Upper lobe of left lung (tissue), 6 donors: ENCODE data around the gene TRPC3. TPM values are rescaled to one million over a fixed set of nuclear protein-coding genes. Genes with fewer than 3 reads are reported as not detected.

Experiments
- ATAC-seq, 2 donors: fragments of 200-7000 bp; cut with Tn5 transposase; one replicate each; pipeline ENCODE4 v1.9.1; 2022; ENCODE audit warnings: mild to moderate bottlenecking in 2 of 2, moderate library complexity in 2 of 2; ENCODE audit not compliant: low FRiP score in 2 of 2
- DNase-seq, 2 donors: peaks; one replicate each; pipeline ENCODE4 v3.0.0-alpha.2; 2019 to 2020
- H3K27ac ChIP-seq, 4 donors: fragments of 200-600 bp; sonication (generic); one replicate each; pipeline ENCODE4 v1.5.1; 2016 to 2019
- H3K27me3 ChIP-seq, 4 donors: fragments of 200-600 bp; sonication (generic); one replicate each; pipeline ENCODE4 v1.5.1; 2017 to 2019
- H3K36me3 ChIP-seq, 4 donors: fragments of 200-600 bp; sonication (generic); one replicate each; pipeline ENCODE4 v1.5.1; 2016 to 2019
- H3K4me1 ChIP-seq, 4 donors: fragments of 200-600 bp; sonication (generic); one replicate each; pipeline ENCODE4 v1.5.1; 2018 to 2019
- H3K4me3 ChIP-seq, 4 donors: fragments of 200-600 bp; sonication (generic); one replicate each; pipeline ENCODE4 v1.5.1; 2017 to 2019; ENCODE audit warnings: mild to moderate bottlenecking in 2 of 4, moderate library complexity in 1 of 4
- H3K9me3 ChIP-seq, 4 donors: fragments of 200-600 bp; sonication (generic); one replicate each; pipeline ENCODE4 v1.5.1; 2018 to 2019
- EP300 ChIP-seq, 4 donors: sonication (generic); formaldehyde crosslinking; IDR thresholded peaks; one replicate each; pipeline ENCODE4 v1.5.1; 2017; ENCODE audit warnings: antibody characterized with exemption in 4 of 4, control low read depth in 2 of 4
- POLR2A ChIP-seq, 4 donors: fragments of 450-650 bp; IDR thresholded peaks; one replicate each; pipeline ENCODE4 v1.5.1; 2016 to 2017; ENCODE audit warnings: antibody characterized with exemption in 4 of 4, mild to moderate bottlenecking in 2 of 4
- POLR2AphosphoS5 ChIP-seq, 2 donors: sonication (generic); formaldehyde crosslinking; IDR thresholded peaks; one replicate each; pipeline ENCODE4 v1.5.1; 2017; ENCODE audit warnings: antibody characterized with exemption in 2 of 2
- WGBS, 2 donors: methylation state at CpG; one replicate each; pipeline ENCODE4 v1.1.5; 2017 to 2018; 5-methylcytosine and 5-hydroxymethylcytosine counted together
- total RNA-seq, 6 donors: library from RNA; depleted of rRNA in 4 of 6; stranded (reverse); fragments of >200 nt in 4 of 6; gene quantifications; one replicate each; pipeline versions ENCODE4 v1.1.0 to v1.2.1, GENCODE V29; 2016 to 2021
- TF ChIP-seq, protein P1 (sequence below), 6 experiments: fragments of 450-650 bp in 4 of 6; fragments of 200-600 bp in 2 of 6; sonication (generic) in 2 of 6; IDR thresholded peaks; one replicate each; pipeline ENCODE4 v1.5.1; 2016 to 2019; ENCODE audit warnings: antibody characterized with exemption in 6 of 6
- donor health status: DM: no; HTN: no; CAD: no; lungs with moderate emphysema.
- donor health status: DM: no; HTN: yes; CAD: no; lungs with severe emphysema.

The TRPC3 gene
- total RNA-seq, 6 donors from 2014 or later: 0.77 to 9.4 (median 1.4) TPM

DNA sequence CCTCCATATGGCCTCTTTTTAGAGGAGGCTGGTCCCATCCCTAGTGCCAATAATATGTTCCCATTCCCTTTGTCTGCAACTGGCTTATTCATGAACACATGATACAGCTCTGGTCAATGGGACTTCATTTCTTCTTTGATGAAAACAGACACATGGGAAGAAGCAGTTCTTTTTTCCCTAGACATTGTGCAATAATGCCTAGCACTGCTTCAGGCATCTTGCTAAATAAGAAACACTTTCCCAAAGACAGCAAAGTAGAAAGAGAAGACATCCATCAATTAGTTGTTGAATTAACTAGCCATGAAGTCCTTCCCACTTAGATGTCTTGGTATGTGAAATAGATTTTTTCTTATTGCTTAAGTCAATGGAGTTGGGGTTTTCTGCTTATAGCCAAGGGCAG is 40.1 kb upstream of the TRPC3 start:
- Histone ChIP-seq H3K4me3 (no peak overlapping the region), H3K9me3 (no peaks in the 10 kb centered on the region), H3K4me1 (no peaks in the 10 kb centered on the region), H3K27me3 (no peaks in the 10 kb centered on the region), H3K27ac (no peak overlapping the region), H3K36me3 (no peaks in the 10 kb centered on the region)
- no peak for DNase-seq
- no peak for ATAC-seq
- TF ChIP-seq, protein P1, sequence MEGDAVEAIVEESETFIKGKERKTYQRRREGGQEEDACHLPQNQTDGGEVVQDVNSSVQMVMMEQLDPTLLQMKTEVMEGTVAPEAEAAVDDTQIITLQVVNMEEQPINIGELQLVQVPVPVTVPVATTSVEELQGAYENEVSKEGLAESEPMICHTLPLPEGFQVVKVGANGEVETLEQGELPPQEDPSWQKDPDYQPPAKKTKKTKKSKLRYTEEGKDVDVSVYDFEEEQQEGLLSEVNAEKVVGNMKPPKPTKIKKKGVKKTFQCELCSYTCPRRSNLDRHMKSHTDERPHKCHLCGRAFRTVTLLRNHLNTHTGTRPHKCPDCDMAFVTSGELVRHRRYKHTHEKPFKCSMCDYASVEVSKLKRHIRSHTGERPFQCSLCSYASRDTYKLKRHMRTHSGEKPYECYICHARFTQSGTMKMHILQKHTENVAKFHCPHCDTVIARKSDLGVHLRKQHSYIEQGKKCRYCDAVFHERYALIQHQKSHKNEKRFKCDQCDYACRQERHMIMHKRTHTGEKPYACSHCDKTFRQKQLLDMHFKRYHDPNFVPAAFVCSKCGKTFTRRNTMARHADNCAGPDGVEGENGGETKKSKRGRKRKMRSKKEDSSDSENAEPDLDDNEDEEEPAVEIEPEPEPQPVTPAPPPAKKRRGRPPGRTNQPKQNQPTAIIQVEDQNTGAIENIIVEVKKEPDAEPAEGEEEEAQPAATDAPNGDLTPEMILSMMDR (IDR thresholded peaks at IDR 0.05): no peak
- TF ChIP-seq POLR2A (IDR thresholded peaks at IDR 0.05) (no peak), POLR2AphosphoS5 (IDR thresholded peaks at IDR 0.05) (no peak), EP300 (IDR thresholded peaks at IDR 0.05) (no peak)

GRCh38 chr4:121990489-121990888 is 38.6 kb upstream of the TRPC3 start:
- no peaks in the 10 kb centered on the region for H3K27me3 ChIP-seq
- H3K4me3 ChIP-seq: no peak overlapping the region
- H3K9me3 ChIP-seq: no peaks in the 10 kb centered on the region
- H3K36me3 ChIP-seq: no peaks in the 10 kb centered on the region
- no peak overlapping the region for H3K27ac ChIP-seq
- no peak for ATAC-seq
- no peak for DNase-seq
- TF ChIP-seq, protein P1 (IDR thresholded peaks at IDR 0.05): no peak
- WGBS, 2 donors: 78 to 88% methylated on average over 6 of the region's 6 CpGs
- no peaks in the 10 kb centered on the region for H3K4me1 ChIP-seq

GRCh38 chr4:121989715-121990114 is 37.9 kb upstream of the TRPC3 start:
- Histone ChIP-seq H3K4me1 (no peaks in the 10 kb centered on the region), H3K36me3 (no peaks in the 10 kb centered on the region), H3K27me3 (no peaks in the 10 kb centered on the region), H3K4me3 (no peak overlapping the region), H3K9me3 (no peaks in the 10 kb centered on the region), H3K27ac (no peak overlapping the region)
- DNase-seq (no peak), ATAC-seq (no peak)
- WGBS, 2 donors: 64 to 79% methylated on average over 10 of the region's 10 CpGs
- no peak for TF ChIP-seq EP300 (IDR thresholded peaks at IDR 0.05)
- TF ChIP-seq, protein P1 (IDR thresholded peaks at IDR 0.05): no peak
- TF ChIP-seq POLR2A (IDR thresholded peaks at IDR 0.05): no peak
- no peak for TF ChIP-seq POLR2AphosphoS5 (IDR thresholded peaks at IDR 0.05)

DNA sequence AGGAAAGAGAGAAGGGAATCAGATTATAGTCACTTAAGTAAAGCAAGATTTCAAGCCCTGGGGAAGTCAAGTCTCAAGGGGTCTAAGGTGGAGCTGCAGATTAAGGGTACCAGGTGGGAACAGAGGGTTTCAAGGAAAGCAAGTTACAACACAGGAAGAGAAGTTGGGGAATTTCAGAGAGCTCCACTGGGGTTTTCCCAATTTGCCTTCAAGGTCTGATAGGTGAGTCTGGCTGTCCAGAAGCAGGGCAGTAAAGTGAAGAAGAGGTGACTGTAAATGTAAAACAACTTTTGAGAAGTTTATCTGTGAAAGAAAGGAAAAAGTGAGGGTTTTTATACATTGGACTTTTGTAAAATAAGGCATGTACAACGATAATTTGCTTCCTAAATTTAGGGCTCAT is 37.1 kb upstream of the TRPC3 start:
- 89 to 90% methylated on average over 1 of the region's 1 CpG for WGBS, 2 donors

GRCh38 chr4:121980643-121981042 is 28.8 kb upstream of the TRPC3 start:
- Histone ChIP-seq H3K4me1 (no peaks in the 10 kb centered on the region), H3K4me3 (no peak overlapping the region), H3K9me3 (no peaks in the 10 kb centered on the region), H3K36me3 (no peaks in the 10 kb centered on the region), H3K27ac (no peak overlapping the region), H3K27me3 (no peaks in the 10 kb centered on the region)
- TF ChIP-seq, protein P1 (IDR thresholded peaks at IDR 0.05): no peak
- no peak for TF ChIP-seq POLR2A (IDR thresholded peaks at IDR 0.05)
- ATAC-seq (no peak), DNase-seq (no peak)
- 62 to 82% methylated on average over 3 of the region's 3 CpGs for WGBS, 2 donors

More for the DNA sequence above, 37.1 kb upstream of the TRPC3 start:
- Histone ChIP-seq H3K4me1 (no peaks in the 10 kb centered on the region), H3K27me3 (no peaks in the 10 kb centered on the region), H3K27ac (no peak overlapping the region), H3K9me3 (no peaks in the 10 kb centered on the region), H3K4me3 (no peak overlapping the region), H3K36me3 (no peaks in the 10 kb centered on the region)
- TF ChIP-seq EP300 (IDR thresholded peaks at IDR 0.05): no peak
- no peak for DNase-seq
- no peak for ATAC-seq

DNA sequence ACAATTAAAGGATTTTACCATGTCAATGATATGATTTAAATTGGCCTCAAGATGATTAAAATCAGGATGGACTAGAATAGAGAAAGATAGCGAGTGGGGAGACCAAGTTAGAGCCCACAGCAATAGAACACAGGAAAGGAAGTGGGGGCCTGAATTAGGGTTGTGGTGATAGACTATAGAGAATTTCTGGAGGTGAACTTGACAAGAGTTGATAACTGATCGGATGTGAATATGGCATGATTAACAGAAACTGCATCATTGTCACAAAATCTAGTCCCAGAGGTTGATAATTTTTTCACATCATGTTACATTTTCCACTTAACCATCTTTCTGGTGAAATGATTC is 26.3 kb upstream of the TRPC3 start:
- Histone ChIP-seq H3K9me3 (no peaks in the 10 kb centered on the region), H3K27ac (no peak overlapping the region), H3K4me3 (no peak overlapping the region), H3K36me3 (no peaks in the 10 kb centered on the region), H3K27me3 (no peaks in the 10 kb centered on the region), H3K4me1 (no peaks in the 10 kb centered on the region)
- TF ChIP-seq, protein P1 (IDR thresholded peaks at IDR 0.05): no peak
- TF ChIP-seq EP300 (IDR thresholded peaks at IDR 0.05) (no peak), POLR2AphosphoS5 (IDR thresholded peaks at IDR 0.05) (no peak), POLR2A (IDR thresholded peaks at IDR 0.05) (no peak)
- ATAC-seq: no peak
- 86 to 90% methylated on average over 2 of the region's 2 CpGs for WGBS, 2 donors
- no peak for DNase-seq
